ENCODE results near the gene IL36A.

DNA sequence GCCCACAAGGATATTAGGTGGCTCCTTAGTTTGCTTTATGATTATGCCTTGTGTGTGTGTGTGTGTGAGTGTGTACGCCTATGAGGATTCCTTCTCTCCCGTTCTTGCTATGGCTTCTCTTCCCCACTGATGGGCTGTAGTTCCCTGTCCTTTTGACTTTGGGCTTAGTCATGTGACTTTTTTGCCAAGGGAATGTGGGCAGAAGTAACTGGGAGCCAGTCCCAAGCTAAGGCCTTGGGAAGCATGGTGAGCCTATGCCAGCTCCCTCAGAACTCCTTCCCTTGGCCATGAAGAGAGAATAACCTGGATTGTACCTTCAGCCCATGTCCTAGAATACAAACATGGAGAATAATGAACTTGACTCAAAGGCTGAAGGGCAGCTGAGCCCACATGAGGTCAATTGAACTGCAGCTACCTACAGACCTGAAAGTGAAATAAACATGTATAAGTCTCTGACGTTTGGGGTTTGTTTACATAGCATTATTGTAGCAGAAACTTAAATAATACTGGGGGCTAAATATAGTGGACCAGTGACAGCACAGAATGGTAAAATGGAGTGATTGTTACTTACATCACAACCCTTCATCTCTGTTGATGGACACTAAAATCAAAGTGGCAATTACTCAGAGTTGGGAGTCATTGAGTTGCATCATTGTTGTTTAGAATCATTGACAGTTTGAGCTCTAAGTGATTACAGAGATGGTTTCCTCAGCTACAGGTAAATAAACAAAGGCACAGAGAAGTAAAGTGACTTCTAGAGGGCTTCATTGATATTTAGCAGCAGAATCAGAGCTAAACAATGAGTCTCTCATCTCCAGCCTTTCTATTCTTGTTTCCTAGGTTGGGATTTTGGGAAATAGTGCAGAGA lies 42.7 kb upstream of the IL36A start:
- TF ChIP-seq CTCF (conservative IDR thresholded peaks at IDR 0.05) (no peak), EZH2 (IDR thresholded peaks at IDR 0.05; ENCODE audit: low read depth) (no peak)
